Gastroesophageal sphincter (tissue), 4 donors: Measurements from ENCODE around the gene MAP2K2. TPM values are rescaled to one million over a fixed set of nuclear protein-coding genes. Genes with fewer than 3 reads are reported as not detected.

ENCODE experiments used
- ATAC-seq: fragments of 150-250 bp; one replicate; pipeline ENCODE4 v1.9.1; 2016; ENCODE audit warnings: mild to moderate bottlenecking, moderate library complexity
- H3K27ac ChIP-seq, 4 donors: fragments of 200-600 bp; sonication (generic) in 3 of 4; 1 replicate in 3 of 4; 2 replicates in 1 of 4; pipeline ENCODE4 v1.5.1; 2016 to 2019
- H3K27me3 ChIP-seq: fragments of 200-600 bp; sonication (generic); one replicate; pipeline ENCODE4 v1.5.1; 2019
- H3K36me3 ChIP-seq, 2 donors: fragments of 200-600 bp; sonication (generic); one replicate each; pipeline ENCODE4 v1.5.1; 2019; ENCODE audit warnings: control low read depth in 1 of 2
- H3K4me1 ChIP-seq, 3 donors: fragments of 200-600 bp; sonication (generic); 1 replicate in 2 of 3; 2 replicates in 1 of 3; pipeline ENCODE4 v1.5.1; 2016 to 2019; ENCODE audit warnings: control low read depth in 2 of 3
- H3K4me3 ChIP-seq, 2 donors: fragments of 200-600 bp; sonication (generic); one replicate each; pipeline ENCODE4 v1.5.1; 2019; ENCODE audit warnings: mild to moderate bottlenecking in 1 of 2, moderate library complexity in 1 of 2
- H3K9me3 ChIP-seq, 3 donors: fragments of 200-600 bp; sonication (generic); one replicate each; pipeline ENCODE4 v1.5.1; 2017 to 2019; ENCODE audit warnings: control low read depth in 2 of 3
- EP300 ChIP-seq: sonication (generic); formaldehyde crosslinking; IDR thresholded peaks from one replicate; pipeline ENCODE4 v1.6.1; 2017; ENCODE audit warnings: antibody characterized with exemption, mild to moderate bottlenecking
- POLR2A ChIP-seq, 2 donors: fragments of 450-650 bp; IDR thresholded peaks; one replicate each; pipeline ENCODE4 v1.6.1; 2017; ENCODE audit warnings: antibody characterized with exemption in 2 of 2, mild to moderate bottlenecking in 2 of 2, moderate library complexity in 1 of 2
- POLR2AphosphoS5 ChIP-seq: sonication (generic); formaldehyde crosslinking; IDR thresholded peaks from one replicate; pipeline ENCODE4 v1.6.1; 2017; ENCODE audit warnings: antibody characterized with exemption
- WGBS, 2 donors: methylation state at CpG; one replicate each; pipeline ENCODE4 v1.1.5; 2018; ENCODE audit warnings: low coverage in 1 of 2; 5-methylcytosine and 5-hydroxymethylcytosine counted together
- total RNA-seq, 4 donors: library from RNA; depleted of rRNA; stranded (reverse); fragments of >200 nt; gene quantifications; one replicate each; pipeline ENCODE4 v1.1.0, GENCODE V29; 2016
- TF ChIP-seq, protein P1 (sequence below), 4 experiments: fragments of 200-600 bp in 2 of 4; fragments of 450-650 bp in 2 of 4; sonication (generic) in 1 of 4; IDR thresholded peaks; one replicate each; pipeline ENCODE4 v1.5.1; 2017 to 2019; ENCODE audit warnings: antibody characterized with exemption in 4 of 4, mild to moderate bottlenecking in 2 of 4, moderate library complexity in 2 of 4

MAP2K2 gene
- total RNA-seq, 4 donors from 2014 or later, result 53.3 to 112 (median 69.7) TPM

DNA sequence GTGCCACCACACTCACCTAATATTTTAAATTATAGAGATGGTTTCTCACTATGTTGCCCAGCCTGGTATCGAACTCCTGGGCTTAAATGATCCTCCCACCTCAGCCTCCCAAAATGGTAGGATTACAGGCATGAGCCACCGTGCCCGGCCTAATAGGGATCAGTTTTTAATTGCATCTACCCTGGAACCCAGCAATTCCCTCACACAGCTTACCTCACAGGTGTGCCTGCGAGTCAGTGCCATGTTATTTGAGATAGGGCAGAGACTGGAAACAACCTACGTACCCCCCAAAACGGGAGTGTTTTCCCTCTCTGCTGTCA is 14.3 kb downstream of the MAP2K2 start:
- WGBS, 2 donors, result 89 to 90% methylated on average over 3 to 4 of the region's 6 CpGs
- ATAC-seq, result no peak
- TF ChIP-seq POLR2A (IDR thresholded peaks at IDR 0.05) (no peak), POLR2AphosphoS5 (no peak), EP300 (no peak)
- TF ChIP-seq, protein P1, sequence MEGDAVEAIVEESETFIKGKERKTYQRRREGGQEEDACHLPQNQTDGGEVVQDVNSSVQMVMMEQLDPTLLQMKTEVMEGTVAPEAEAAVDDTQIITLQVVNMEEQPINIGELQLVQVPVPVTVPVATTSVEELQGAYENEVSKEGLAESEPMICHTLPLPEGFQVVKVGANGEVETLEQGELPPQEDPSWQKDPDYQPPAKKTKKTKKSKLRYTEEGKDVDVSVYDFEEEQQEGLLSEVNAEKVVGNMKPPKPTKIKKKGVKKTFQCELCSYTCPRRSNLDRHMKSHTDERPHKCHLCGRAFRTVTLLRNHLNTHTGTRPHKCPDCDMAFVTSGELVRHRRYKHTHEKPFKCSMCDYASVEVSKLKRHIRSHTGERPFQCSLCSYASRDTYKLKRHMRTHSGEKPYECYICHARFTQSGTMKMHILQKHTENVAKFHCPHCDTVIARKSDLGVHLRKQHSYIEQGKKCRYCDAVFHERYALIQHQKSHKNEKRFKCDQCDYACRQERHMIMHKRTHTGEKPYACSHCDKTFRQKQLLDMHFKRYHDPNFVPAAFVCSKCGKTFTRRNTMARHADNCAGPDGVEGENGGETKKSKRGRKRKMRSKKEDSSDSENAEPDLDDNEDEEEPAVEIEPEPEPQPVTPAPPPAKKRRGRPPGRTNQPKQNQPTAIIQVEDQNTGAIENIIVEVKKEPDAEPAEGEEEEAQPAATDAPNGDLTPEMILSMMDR (IDR thresholded peaks at IDR 0.05), result no peak
- Histone ChIP-seq H3K4me3 (no peak overlapping the region), H3K27me3 (no peaks in the 10 kb centered on the region), H3K9me3 (no peaks in the 10 kb centered on the region), H3K4me1 (no peaks in the 10 kb centered on the region), H3K36me3 (peaks cover 0 to 100% of the 10 kb centered on the region in 2 donors), H3K27ac (no peak overlapping the region)

GRCh38 chr19:4108767-4109625 is 14.9 kb downstream of the MAP2K2 start:
- 94% methylated on average over 3 of the region's 35 CpGs; no CpG with 5 or more reads in 1 of the 2 donors for WGBS, 2 donors

GRCh38 chr19:4103080-4103433 is 20.9 kb downstream of the MAP2K2 start:
- Histone ChIP-seq H3K36me3 (peaks cover 0 to 100% of the 10 kb centered on the region in 2 donors), H3K27me3 (no peaks in the 10 kb centered on the region), H3K27ac (no peak overlapping the region), H3K4me1 (no peaks in the 10 kb centered on the region), H3K4me3 (no peak overlapping the region), H3K9me3 (no peaks in the 10 kb centered on the region)
- WGBS, 2 donors, result no CpG with 5 or more reads among the region's 9 CpGs
- no peak for TF ChIP-seq POLR2A (IDR thresholded peaks at IDR 0.05)
- TF ChIP-seq, protein P1 (IDR thresholded peaks at IDR 0.05), result no peak
- TF ChIP-seq POLR2AphosphoS5, result no peak
- TF ChIP-seq EP300, result no peak
- peak; percentile 22 for ATAC-seq

More at GRCh38 chr19:4108767-4109625, 14.9 kb downstream of the MAP2K2 start:
- Histone ChIP-seq H3K27me3 (no peaks in the 10 kb centered on the region), H3K4me1 (no peaks in the 10 kb centered on the region), H3K9me3 (no peaks in the 10 kb centered on the region), H3K27ac (no peak overlapping the region), H3K4me3 (no peak overlapping the region), H3K36me3 (peaks cover 0 to 100% of the 10 kb centered on the region in 2 donors)
- ATAC-seq, result no peak
- TF ChIP-seq, protein P1 (IDR thresholded peaks at IDR 0.05), result no peak
- TF ChIP-seq POLR2AphosphoS5 (no peak), EP300 (no peak), POLR2A (IDR thresholded peaks at IDR 0.05) (no peak)

GRCh38 chr19:4102339-4103079 is 21.4 kb downstream of the MAP2K2 start:
- Histone ChIP-seq H3K4me1 (peaks cover 0 to 2% (median 0%) of the 10 kb centered on the region in 3 donors), H3K4me3 (no peak overlapping the region), H3K9me3 (no peaks in the 10 kb centered on the region), H3K27me3 (no peaks in the 10 kb centered on the region), H3K27ac (no peak overlapping the region), H3K36me3 (peaks cover 0 to 100% of the 10 kb centered on the region in 2 donors)
- TF ChIP-seq POLR2AphosphoS5, result no peak
- no peak for TF ChIP-seq POLR2A (IDR thresholded peaks at IDR 0.05)
- TF ChIP-seq EP300, result no peak
- TF ChIP-seq, protein P1 (IDR thresholded peaks at IDR 0.05), result no peak
- no CpG with 5 or more reads among the region's 53 CpGs for WGBS, 2 donors
- peak; percentile 8 for ATAC-seq
